ENCODE results near the gene RFLNA. TPM values are rescaled to one million over a fixed set of nuclear protein-coding genes. Genes with fewer than 3 reads are reported as not detected.

The RFLNA gene
- total RNA-seq, 1 donor from 2014 or later = 1.4 TPM

DNA sequence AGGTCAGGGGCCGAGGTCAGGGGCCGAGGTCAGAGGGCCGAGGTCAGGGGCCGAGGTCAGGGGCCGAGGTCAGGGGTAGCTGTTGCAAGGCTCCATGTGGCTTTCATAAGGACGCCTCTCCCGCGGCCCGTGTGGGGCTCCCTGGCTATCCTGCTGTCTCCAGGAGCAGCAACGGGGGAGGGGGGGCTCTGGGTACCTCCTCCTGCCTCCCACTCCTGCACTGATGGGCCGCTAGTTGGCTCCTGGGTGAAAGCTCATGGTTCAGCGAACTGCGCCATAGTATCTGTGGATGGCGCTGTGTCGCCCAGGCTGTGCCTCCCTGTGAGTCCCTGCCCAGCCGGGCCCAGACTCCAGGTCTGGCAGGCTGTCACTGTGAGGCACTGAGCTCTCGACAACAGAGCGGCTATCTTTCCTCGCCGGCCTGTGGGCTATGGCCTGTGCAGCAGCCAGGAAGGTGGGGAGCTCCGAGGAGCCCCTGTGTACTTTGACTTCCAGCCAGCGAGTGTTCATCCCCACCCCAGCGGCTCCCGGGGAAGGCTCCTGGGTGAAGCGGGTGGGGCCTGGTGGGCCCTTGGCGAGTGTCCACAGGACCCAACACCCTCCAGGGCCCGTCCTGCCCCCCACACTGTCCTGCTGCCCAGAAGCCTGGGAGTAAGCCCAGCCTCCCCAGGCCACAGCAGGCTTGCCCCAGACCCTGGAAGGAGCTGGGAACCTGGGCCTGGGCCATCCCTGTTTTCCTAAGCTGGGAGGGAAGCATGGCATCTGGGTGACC is 8.1 kb downstream of the RFLNA start:
- DNase-seq (ENCODE audit: low spot score) = no peak
- no peak overlapping the region for H3K27ac ChIP-seq
- H3K79me2 ChIP-seq (ENCODE audit: low read depth) = no peaks in the 10 kb centered on the region
- Mint-ChIP-seq H3K4me3 (no peak overlapping the region), H3K36me3 (no peaks in the 10 kb centered on the region), H3K9me3 (peaks cover 2% of the 10 kb centered on the region), H3K4me1 (peaks cover 7% of the 10 kb centered on the region), H3K27ac (no peak overlapping the region), H3K27me3 (ENCODE audit: insufficient read depth, low read depth) (peaks cover 11% of the 10 kb centered on the region)
- no peak overlapping the region for H3K4me2 ChIP-seq
- no peak overlapping the region for H2AFZ ChIP-seq (replicated peaks)
- H4K20me1 ChIP-seq (ENCODE audit: low read depth) = no peaks in the 10 kb centered on the region
- no peaks in the 10 kb centered on the region for H3F3A ChIP-seq (ENCODE audit: low read depth)
- TF ChIP-seq EZH2 (IDR thresholded peaks at IDR 0.05) (no peak), CTCF (IDR thresholded peaks at IDR 0.05) (no peak), EZH2phosphoT487 (IDR thresholded peaks at IDR 0.05) (no peak)
- no peaks in the 10 kb centered on the region for H3K9me3 ChIP-seq (ENCODE audit: low read depth)
- no peaks in the 10 kb centered on the region for H3K4me1 ChIP-seq
- no peak overlapping the region for H3K4me3 ChIP-seq
- H3K27me3 ChIP-seq = no peaks in the 10 kb centered on the region
- H3K9ac ChIP-seq = no peak overlapping the region
- H3K36me3 ChIP-seq = no peaks in the 10 kb centered on the region

DNA sequence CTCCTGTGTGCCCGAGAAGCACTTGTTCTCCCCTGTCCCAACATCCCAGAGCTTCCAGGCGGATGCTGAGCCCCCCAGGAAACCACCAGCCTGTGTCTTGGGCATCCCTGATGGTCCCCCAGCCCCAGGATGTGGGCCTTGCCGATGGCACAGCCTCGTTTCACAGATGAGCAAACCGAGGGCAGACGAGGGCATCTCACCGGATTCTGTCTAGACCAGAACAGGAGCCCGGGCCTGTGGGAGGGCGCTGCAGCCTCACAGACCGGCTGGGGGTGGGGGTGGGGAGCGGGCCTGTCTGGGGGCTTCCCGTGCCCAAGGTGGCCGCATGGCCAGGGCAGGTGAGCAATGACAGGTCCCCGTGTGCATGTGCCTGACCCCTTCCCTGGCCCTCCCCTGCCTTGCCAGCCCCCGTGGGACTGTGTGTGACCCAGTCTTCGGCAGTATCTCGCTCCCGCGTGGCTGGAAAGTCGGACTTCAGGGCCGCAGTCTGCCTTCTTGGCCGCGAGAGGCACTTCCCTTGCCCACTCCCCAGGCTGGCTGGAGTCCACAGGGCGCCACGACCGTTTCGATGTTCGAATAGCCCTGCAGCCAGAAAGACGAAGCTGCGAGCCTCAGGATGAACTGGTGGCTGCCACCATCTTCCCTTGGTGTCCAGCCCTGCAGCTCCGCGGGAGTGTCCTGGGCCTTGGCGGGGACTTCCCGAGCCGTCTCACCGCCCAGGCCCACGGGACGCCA is 8.9 kb downstream of the RFLNA start:
- Histone ChIP-seq H3K4me2 (no peak overlapping the region), H3K9ac (no peak overlapping the region), H3K79me2 (ENCODE audit: low read depth) (no peaks in the 10 kb centered on the region), H3K27ac (no peak overlapping the region), H3K4me3 (no peak overlapping the region), H3K9me3 (ENCODE audit: low read depth) (no peaks in the 10 kb centered on the region), H3K4me1 (no peaks in the 10 kb centered on the region), H3K27me3 (no peaks in the 10 kb centered on the region), H3K36me3 (no peaks in the 10 kb centered on the region), H4K20me1 (ENCODE audit: low read depth) (no peaks in the 10 kb centered on the region), H3F3A (ENCODE audit: low read depth) (no peaks in the 10 kb centered on the region), H2AFZ (replicated peaks) (no peak overlapping the region)
- Mint-ChIP-seq H3K27ac (no peak overlapping the region), H3K4me3 (no peak overlapping the region), H3K27me3 (ENCODE audit: insufficient read depth, low read depth) (peaks cover 7% of the 10 kb centered on the region), H3K4me1 (peaks cover 7% of the 10 kb centered on the region), H3K9me3 (no peaks in the 10 kb centered on the region), H3K36me3 (no peaks in the 10 kb centered on the region)
- no peak for DNase-seq (ENCODE audit: low spot score)
- TF ChIP-seq CTCF (IDR thresholded peaks at IDR 0.05) = no peak
- TF ChIP-seq EZH2 (IDR thresholded peaks at IDR 0.05) = no peak
- TF ChIP-seq EZH2phosphoT487 (IDR thresholded peaks at IDR 0.05) = no peak

GRCh38 chr12:124304314-124304790 is 9.5 kb downstream of the RFLNA start:
- no peaks in the 10 kb centered on the region for H3K4me1 ChIP-seq
- H2AFZ ChIP-seq (replicated peaks) = no peak overlapping the region
- H3K9me3 ChIP-seq (ENCODE audit: low read depth) = no peaks in the 10 kb centered on the region
- H3K4me2 ChIP-seq = no peak overlapping the region
- no peak overlapping the region for H3K4me3 ChIP-seq
- H3F3A ChIP-seq (ENCODE audit: low read depth) = no peaks in the 10 kb centered on the region
- peak overlapping the region; percentile 59 for H3K27ac Mint-ChIP-seq
- H3K36me3 ChIP-seq = no peaks in the 10 kb centered on the region
- TF ChIP-seq CTCF (IDR thresholded peaks at IDR 0.05) = no peak
- TF ChIP-seq EZH2phosphoT487 (IDR thresholded peaks at IDR 0.05) = no peak
- TF ChIP-seq EZH2 (IDR thresholded peaks at IDR 0.05) = no peak
- H3K79me2 ChIP-seq (ENCODE audit: low read depth) = no peaks in the 10 kb centered on the region
- no peaks in the 10 kb centered on the region for H3K36me3 Mint-ChIP-seq
- H3K4me1 Mint-ChIP-seq = peaks cover 7% of the 10 kb centered on the region
- H4K20me1 ChIP-seq (ENCODE audit: low read depth) = no peaks in the 10 kb centered on the region
- H3K27me3 Mint-ChIP-seq (ENCODE audit: insufficient read depth, low read depth) = peaks cover 6% of the 10 kb centered on the region
- no peak for DNase-seq (ENCODE audit: low spot score)
- H3K27ac ChIP-seq = no peak overlapping the region
- H3K9ac ChIP-seq = no peak overlapping the region
- no peak overlapping the region for H3K4me3 Mint-ChIP-seq
- H3K9me3 Mint-ChIP-seq = no peaks in the 10 kb centered on the region
- H3K27me3 ChIP-seq = no peaks in the 10 kb centered on the region
